ENCODE data around the gene DENND4C. TPM values are rescaled to one million over a fixed set of nuclear protein-coding genes. Genes with fewer than 3 reads are reported as not detected.

The DENND4C gene
- total and polyA plus RNA-seq, 2 of the 4 experiments (the other 2 are of a cell fraction), result 9.0 to 32.6 TPM

GRCh38 chr9:19298436-19299000, 68.0 kb downstream of the DENND4C start:
- no peak overlapping the region; the same call in 1 of the 2 replicates for H3K4me2 ChIP-seq (ENCODE audit: low read depth, low read length)
- DNase-seq, result no peak

More at GRCh38 chr9:19298436-19299000, 68.0 kb downstream of the DENND4C start:
- ChIA-PET CTCF (interaction anchor here (0.6 kb wide), 1 partner anchor 56 kb away, joined by 3 read pairs; no protein-coding TSS in a partner anchor), POLR2A (ENCODE audit: unreplicated experiment) (no interaction called here)
- peak; percentile 49 for ATAC-seq (ENCODE audit: low read depth)
- no peak overlapping the region for H3K4me3 ChIP-seq (ENCODE audit: insufficient read depth, low read depth, low read length)
- H3K27me3 ChIP-seq (ENCODE audit: control insufficient read depth, insufficient read depth, low read length), result no peaks in the 10 kb centered on the region
- no peak overlapping the region for H2AFZ ChIP-seq (replicated peaks; ENCODE audit: low read length, poor library complexity)
- H4K20me1 ChIP-seq (ENCODE audit: insufficient read depth, low read length), result no peaks in the 10 kb centered on the region
- no peak overlapping the region for H4K91ac ChIP-seq (ENCODE audit: insufficient read depth, low read depth, low read length)
- no peak overlapping the region for H3K9ac ChIP-seq (ENCODE audit: low read depth, low read length)
- H2AK9ac ChIP-seq (replicated peaks; ENCODE audit: low read depth, low read length, poor library complexity), result no peak overlapping the region
- intact Hi-C loops (cut with micrococcal nuclease) (no loop called here), in situ Hi-C loops (cut with MboI; ENCODE audit: low sequenced_read_pairs) (no loop called here), dilution Hi-C loops (cut with HindIII; ENCODE audit: low sequenced_read_pairs, unreplicated experiment) (no loop called here)
- H3K27ac ChIP-seq (ENCODE audit: insufficient read depth, low read length), result no peak overlapping the region
- H3K9me1 ChIP-seq (ENCODE audit: insufficient read depth, low read length), result no peaks in the 10 kb centered on the region
- no peak overlapping the region for H2BK20ac ChIP-seq (ENCODE audit: low read depth, low read length)
- peaks cover 8% of the 10 kb centered on the region; the same call in 1 of the 2 replicates for H3K36me3 ChIP-seq (ENCODE audit: control insufficient read depth, insufficient read depth, low read length)
- TF ChIP-seq FOS (IDR thresholded peaks at IDR 0.05; ENCODE audit: low read depth, low read length) (no peak), RFX5 (IDR thresholded peaks at IDR 0.05; ENCODE audit: low read depth, low read length) (no peak), SMC3 (IDR thresholded peaks at IDR 0.05; ENCODE audit: low read depth, low read length) (no peak), MAFK (IDR thresholded peaks at IDR 0.05; ENCODE audit: low read depth, low read length) (no peak), MXI1 (IDR thresholded peaks at IDR 0.05; ENCODE audit: borderline replicate concordance, low read depth, low read length) (no peak), CHD1 (IDR thresholded peaks at IDR 0.05; ENCODE audit: low read depth, low read length) (no peak), NFE2L2 (IDR thresholded peaks at IDR 0.05; ENCODE audit: low read depth, low read length) (no peak), BHLHE40 (IDR thresholded peaks at IDR 0.05; ENCODE audit: low read depth, low read length) (no peak), POLR2A (IDR thresholded peaks at IDR 0.05; ENCODE audit: low read depth, low read length) (no peak), ELK1 (IDR thresholded peaks at IDR 0.05; ENCODE audit: borderline replicate concordance, low read depth, low read length) (no peak), CEBPB (IDR thresholded peaks at IDR 0.05; ENCODE audit: low read depth, low read length) (no peak)
- TF ChIP-seq, protein P1, sequence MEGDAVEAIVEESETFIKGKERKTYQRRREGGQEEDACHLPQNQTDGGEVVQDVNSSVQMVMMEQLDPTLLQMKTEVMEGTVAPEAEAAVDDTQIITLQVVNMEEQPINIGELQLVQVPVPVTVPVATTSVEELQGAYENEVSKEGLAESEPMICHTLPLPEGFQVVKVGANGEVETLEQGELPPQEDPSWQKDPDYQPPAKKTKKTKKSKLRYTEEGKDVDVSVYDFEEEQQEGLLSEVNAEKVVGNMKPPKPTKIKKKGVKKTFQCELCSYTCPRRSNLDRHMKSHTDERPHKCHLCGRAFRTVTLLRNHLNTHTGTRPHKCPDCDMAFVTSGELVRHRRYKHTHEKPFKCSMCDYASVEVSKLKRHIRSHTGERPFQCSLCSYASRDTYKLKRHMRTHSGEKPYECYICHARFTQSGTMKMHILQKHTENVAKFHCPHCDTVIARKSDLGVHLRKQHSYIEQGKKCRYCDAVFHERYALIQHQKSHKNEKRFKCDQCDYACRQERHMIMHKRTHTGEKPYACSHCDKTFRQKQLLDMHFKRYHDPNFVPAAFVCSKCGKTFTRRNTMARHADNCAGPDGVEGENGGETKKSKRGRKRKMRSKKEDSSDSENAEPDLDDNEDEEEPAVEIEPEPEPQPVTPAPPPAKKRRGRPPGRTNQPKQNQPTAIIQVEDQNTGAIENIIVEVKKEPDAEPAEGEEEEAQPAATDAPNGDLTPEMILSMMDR (conservative IDR thresholded peaks at IDR 0.05; ENCODE audit: low read depth, low read length), result no peak
- TF ChIP-seq, protein P2, sequence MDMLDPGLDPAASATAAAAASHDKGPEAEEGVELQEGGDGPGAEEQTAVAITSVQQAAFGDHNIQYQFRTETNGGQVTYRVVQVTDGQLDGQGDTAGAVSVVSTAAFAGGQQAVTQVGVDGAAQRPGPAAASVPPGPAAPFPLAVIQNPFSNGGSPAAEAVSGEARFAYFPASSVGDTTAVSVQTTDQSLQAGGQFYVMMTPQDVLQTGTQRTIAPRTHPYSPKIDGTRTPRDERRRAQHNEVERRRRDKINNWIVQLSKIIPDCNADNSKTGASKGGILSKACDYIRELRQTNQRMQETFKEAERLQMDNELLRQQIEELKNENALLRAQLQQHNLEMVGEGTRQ (IDR thresholded peaks at IDR 0.05; ENCODE audit: low read depth, low read length), result no peak
- no peak overlapping the region for H2BK5ac ChIP-seq (ENCODE audit: low read depth, low read length, poor library complexity, severe bottlenecking)
- H3K9me3 ChIP-seq (ENCODE audit: control insufficient read depth, insufficient read depth, low read length), result no peaks in the 10 kb centered on the region
- no peak overlapping the region for H4K5ac ChIP-seq (ENCODE audit: low read depth, low read length)
- H3K4ac ChIP-seq (ENCODE audit: low read depth, low read length), result no peak overlapping the region
- no peaks in the 10 kb centered on the region for H3K4me1 ChIP-seq (ENCODE audit: control insufficient read depth, insufficient read depth, low read length)
- no peak overlapping the region for H2AK5ac ChIP-seq (ENCODE audit: low read depth, low read length)
- H3K18ac ChIP-seq (ENCODE audit: low read depth, low read length), result no peak overlapping the region
- no peak overlapping the region for H3K23ac ChIP-seq (ENCODE audit: low read depth, low read length)
- H3K79me1 ChIP-seq (ENCODE audit: low read depth in 1 of 2, low read length in 2 of 2), result 0 out of 4 replicates have a peak, but pooled peaks cover 0 to 4% of the 10 kb centered on the region in 2 experiments
- BruUV-seq (replicated peaks), result no TSS peak
- no peak overlapping the region for H4K8ac ChIP-seq (ENCODE audit: low read depth in 2 of 2, low read length in 2 of 2)
- no peak overlapping the region for H3K56ac ChIP-seq (ENCODE audit: extremely low read depth, insufficient read depth, low read length)
- no peak overlapping the region for H3K14ac ChIP-seq (replicated peaks; ENCODE audit: low read depth, low read length)
- no CpG with 5 or more reads among the region's 2 CpGs for WGBS, 2 experiments (ENCODE audit: extremely low coverage in 2 of 2, insufficient read length in 1 of 2)
- H2BK15ac ChIP-seq (ENCODE audit: low read depth, low read length), result no peak overlapping the region
- no peak overlapping the region for H2BK120ac ChIP-seq (ENCODE audit: low read depth, low read length)

All from IMR-90 (cell line).